Progenitor cell of endocrine pancreas (in vitro differentiated cells): ENCODE measurements around the gene RHOBTB1. TPM values are rescaled to one million over a fixed set of nuclear protein-coding genes. Genes with fewer than 3 reads are reported as not detected.
"Not testable (repeated sequence)": the region's sequence is repeated elsewhere in the genome, so short reads cannot be mapped to it uniquely, and the experiment has no call there.

Experiments used
- DNase-seq: peaks from one replicate; pipeline ENCODE4 v3.0.0; 2021; ENCODE audit warnings: low spot score; ENCODE audit not compliant: unreplicated experiment
- H3K27ac Mint-ChIP-seq: 2 replicates; pipeline ENCODE4 v1.8.0; 2021; ENCODE audit warnings: mild to moderate bottlenecking, moderate library complexity, mixed read lengths
- H3K27me3 Mint-ChIP-seq: 2 replicates; pipeline ENCODE4 v1.8.0; 2021; ENCODE audit warnings: mixed read lengths
- H3K36me3 Mint-ChIP-seq: 2 replicates; pipeline ENCODE4 v1.8.0; 2022; ENCODE audit warnings: mixed read lengths; ENCODE audit not compliant: insufficient read depth
- H3K4me1 Mint-ChIP-seq: 2 replicates; pipeline ENCODE4 v1.8.0; 2021; ENCODE audit warnings: low read depth, mixed read lengths
- H3K4me3 Mint-ChIP-seq: 2 replicates; pipeline ENCODE4 v1.8.0; 2021; ENCODE audit warnings: low read depth, mild to moderate bottlenecking, moderate library complexity, mixed read lengths
- H3K9me3 Mint-ChIP-seq: 2 replicates; pipeline ENCODE4 v1.8.0; 2021; ENCODE audit warnings: low read depth, mixed read lengths
- CTCF ChIP-seq: fragments of 200-600 bp; sonication (generic); IDR thresholded peaks from one replicate; pipeline ENCODE4 v1.5.0; 2021; ENCODE audit warnings: antibody characterized with exemption, mild to moderate bottlenecking; ENCODE audit not compliant: unreplicated experiment
- total RNA-seq: library from RNA; stranded (reverse); gene quantifications from 2 replicates; pipeline ENCODE4 v1.2.1, GENCODE V29; 2021

RHOBTB1 gene
- total RNA-seq, 1 donor from 2014 or later: 21.7 TPM

- no peak for DNase-seq
- H3K4me3 Mint-ChIP-seq: no peak overlapping the region
- TF ChIP-seq CTCF: no peak
- H3K27me3 Mint-ChIP-seq: no peaks in the 10 kb centered on the region
- peaks cover 18% of the 10 kb centered on the region for H3K4me1 Mint-ChIP-seq
- no peaks in the 10 kb centered on the region for H3K36me3 Mint-ChIP-seq
- H3K9me3 Mint-ChIP-seq: no peaks in the 10 kb centered on the region
- H3K27ac Mint-ChIP-seq: no peak overlapping the region
These were observed 33.5 kb upstream of the RHOBTB1 start for GRCh38 chr10:60977161-60978122.

GRCh38 chr10:60976687-60977086 is 32.7 kb upstream of the RHOBTB1 start:
- no peak overlapping the region for H3K27ac Mint-ChIP-seq
- no peaks in the 10 kb centered on the region for H3K36me3 Mint-ChIP-seq
- DNase-seq: no peak
- no peaks in the 10 kb centered on the region for H3K9me3 Mint-ChIP-seq
- no peak for TF ChIP-seq CTCF
- peaks cover 18% of the 10 kb centered on the region for H3K4me1 Mint-ChIP-seq
- H3K27me3 Mint-ChIP-seq: no peaks in the 10 kb centered on the region
- H3K4me3 Mint-ChIP-seq: no peak overlapping the region

GRCh38 chr10:60975716-60976115 is 31.7 kb upstream of the RHOBTB1 start:
- TF ChIP-seq CTCF: no peak
- H3K4me3 Mint-ChIP-seq: no peak overlapping the region
- H3K36me3 Mint-ChIP-seq: no peaks in the 10 kb centered on the region
- no peaks in the 10 kb centered on the region for H3K9me3 Mint-ChIP-seq
- peaks cover 18% of the 10 kb centered on the region for H3K4me1 Mint-ChIP-seq
- H3K27me3 Mint-ChIP-seq: no peaks in the 10 kb centered on the region
- no peak overlapping the region for H3K27ac Mint-ChIP-seq
- DNase-seq: no peak

GRCh38 chr10:60974463-60975149 is 30.6 kb upstream of the RHOBTB1 start:
- no peak overlapping the region for H3K4me3 Mint-ChIP-seq
- H3K36me3 Mint-ChIP-seq: no peaks in the 10 kb centered on the region
- no peak for DNase-seq
- peaks cover 18% of the 10 kb centered on the region for H3K4me1 Mint-ChIP-seq
- no peaks in the 10 kb centered on the region for H3K9me3 Mint-ChIP-seq
- H3K27ac Mint-ChIP-seq: no peak overlapping the region
- no peaks in the 10 kb centered on the region for H3K27me3 Mint-ChIP-seq
- no peak for TF ChIP-seq CTCF

- no peak for TF ChIP-seq CTCF
- Mint-ChIP-seq H3K9me3 (no peaks in the 10 kb centered on the region), H3K4me3 (no peak overlapping the region), H3K4me1 (peaks cover 10% of the 10 kb centered on the region), H3K36me3 (no peaks in the 10 kb centered on the region), H3K27me3 (no peaks in the 10 kb centered on the region), H3K27ac (no peak overlapping the region)
- DNase-seq: no peak
These were observed 29.1 kb upstream of the RHOBTB1 start for GRCh38 chr10:60973086-60973485.

- not testable (repeated sequence) for H3K9me3 Mint-ChIP-seq, DNase-seq, H3K4me1 Mint-ChIP-seq, H3K27ac Mint-ChIP-seq, H3K27me3 Mint-ChIP-seq, H3K4me3 Mint-ChIP-seq, H3K36me3 Mint-ChIP-seq
These were observed 28.2 kb upstream of the RHOBTB1 start for GRCh38 chr10:60972181-60972580.
